ENCODE data around the gene KRTAP6-3.

DNA sequence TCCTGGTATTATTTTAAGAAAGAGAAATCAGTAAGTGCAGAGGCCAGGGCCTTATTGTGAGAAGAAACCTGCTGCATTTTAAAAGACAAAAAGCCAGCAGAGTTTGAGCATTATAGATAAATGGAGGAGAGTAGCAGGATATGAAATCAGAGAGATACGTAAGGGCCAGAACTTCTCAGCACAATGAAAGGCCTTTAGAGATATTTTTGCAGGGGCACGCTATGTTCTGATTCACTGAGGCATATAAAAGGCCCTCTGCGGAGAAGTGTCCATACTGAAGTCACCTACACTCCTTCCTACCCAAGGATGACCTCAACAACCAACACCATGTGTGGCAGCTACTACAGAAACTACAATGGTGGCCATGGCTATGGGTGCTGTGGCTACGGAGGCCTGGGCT, at the start of gene KRTAP6-3:
- TF ChIP-seq CTCF (IDR thresholded peaks at IDR 0.05; ENCODE audit: insufficient read depth, low read depth, low read length): no peak
- no peak for TF ChIP-seq EZH2 (IDR thresholded peaks at IDR 0.05; ENCODE audit: insufficient read depth, low read length)
